Epithelial cell of proximal tubule (primary cell): ENCODE data around the gene SOD2. TPM values are rescaled to one million over a fixed set of nuclear protein-coding genes. Genes with fewer than 3 reads are reported as not detected.
"Not testable (repeated sequence)": the region's sequence is repeated elsewhere in the genome, so short reads cannot be mapped to it uniquely, and the experiment has no call there.

ENCODE experiments used
- DNase-seq: peaks from one replicate; pipeline ENCODE4 v3.0.0-alpha.2; 2011; ENCODE audit warnings: low read depth
- H3K4me3 ChIP-seq: 2 replicates; pipeline ENCODE4 v1.5.1; 2011; ENCODE audit warnings: low read depth, mild to moderate bottlenecking, low read length
- CTCF ChIP-seq: conservative IDR thresholded peaks from 2 replicates; pipeline ENCODE4 v1.5.1; 2012; ENCODE audit warnings: low read depth, mild to moderate bottlenecking, low read length
- total RNA-seq: library from RNA; depleted of rRNA; stranded (reverse); fragments of >200 nt; gene quantifications from 2 replicates; pipeline ENCODE4 v1.2.3, GENCODE V29; 2015

Gene SOD2
- total RNA-seq, result 91.4 and 93.9 TPM in 2 replicates

DNA sequence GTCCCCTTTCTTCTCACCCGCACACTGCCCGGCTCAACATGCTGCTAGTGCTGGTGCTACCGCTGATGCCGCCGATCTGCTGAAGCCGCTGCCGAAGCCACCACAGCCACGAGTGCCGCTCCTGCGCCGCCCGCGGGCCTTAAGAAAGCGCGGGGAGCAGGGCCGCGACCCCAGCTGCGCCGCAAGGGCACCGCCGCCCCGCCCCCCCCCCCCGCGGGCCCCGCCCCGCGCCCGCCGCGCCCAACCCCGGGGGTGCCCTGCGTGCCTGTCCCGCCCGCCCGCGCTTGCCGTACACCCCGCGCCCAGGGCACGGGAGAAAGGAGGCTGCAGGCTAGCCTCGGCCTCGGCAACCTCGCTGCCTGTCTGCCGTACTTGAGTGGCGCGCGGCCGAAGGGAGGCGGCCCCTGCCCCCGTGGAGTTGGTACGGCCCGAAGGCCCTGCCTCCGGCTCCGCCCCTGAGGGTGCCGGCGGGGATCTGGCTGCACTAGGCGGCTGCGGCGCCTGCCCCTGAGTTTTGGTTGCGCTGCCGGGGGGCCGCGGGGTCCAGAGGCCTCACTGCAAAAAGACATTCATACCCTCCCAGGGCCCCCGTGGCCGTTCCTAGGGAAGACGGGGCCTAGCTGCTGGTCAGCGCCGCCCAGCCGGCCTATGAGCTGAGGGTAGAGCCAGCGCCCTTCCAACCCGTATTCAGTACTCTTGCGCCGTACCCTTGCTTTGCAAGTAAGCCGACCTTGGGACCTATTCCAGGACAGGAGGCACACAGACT is at the start of gene SOD2:
TSS of gene SOD2 (minus strand) at position 114 of the 766 bp plus-strand sequence. CDS start at position 40, 74 bp downstream.
- H3K4me3 ChIP-seq, result peak within 1 kb of the TSS; percentile 72
- TF ChIP-seq CTCF, result no peak
- DNase-seq, result no peak

DNA sequence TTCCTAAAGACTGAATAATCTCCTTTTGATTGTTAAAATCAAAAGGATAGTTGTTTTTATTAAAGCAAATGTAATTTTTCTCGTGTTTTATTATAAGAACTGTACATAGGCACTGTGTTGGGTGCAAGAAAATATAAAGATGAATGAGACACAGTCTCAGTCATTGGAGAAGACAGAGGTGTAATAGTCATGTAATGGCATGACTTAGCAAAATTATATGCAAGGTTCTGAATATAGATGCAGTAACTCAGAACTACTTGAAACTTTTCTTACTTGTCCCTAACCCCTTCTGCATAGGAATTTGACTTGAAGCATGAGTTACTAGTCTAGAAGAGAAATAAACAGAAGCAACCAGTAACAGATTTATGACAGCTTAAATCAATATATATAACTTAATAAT is 49.1 kb upstream of the SOD2 start:
- H3K4me3 ChIP-seq, result no peak overlapping the region
- TF ChIP-seq CTCF, result no peak
- DNase-seq, result no peak

DNA sequence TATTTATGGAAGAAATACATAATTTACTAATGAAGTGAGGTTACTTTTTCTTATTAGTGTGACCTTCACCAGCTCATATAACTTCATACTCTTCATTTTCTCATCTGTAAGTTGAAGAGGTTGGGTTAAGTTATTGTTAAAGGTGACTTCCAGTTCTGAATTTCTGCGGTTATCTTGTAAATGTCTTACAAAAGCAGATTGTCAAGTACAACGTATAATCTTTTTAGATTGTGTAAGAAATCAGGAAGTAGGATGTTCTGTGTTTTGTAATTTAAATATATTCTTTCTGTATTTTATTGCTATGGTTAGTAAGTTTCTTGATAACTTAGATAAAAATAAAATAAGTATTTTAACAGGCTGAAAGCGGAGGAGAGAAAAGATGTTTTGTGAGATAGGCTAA is 46.3 kb upstream of the SOD2 start:
- no peak for TF ChIP-seq CTCF
- DNase-seq, result no peak
- no peak overlapping the region for H3K4me3 ChIP-seq

DNA sequence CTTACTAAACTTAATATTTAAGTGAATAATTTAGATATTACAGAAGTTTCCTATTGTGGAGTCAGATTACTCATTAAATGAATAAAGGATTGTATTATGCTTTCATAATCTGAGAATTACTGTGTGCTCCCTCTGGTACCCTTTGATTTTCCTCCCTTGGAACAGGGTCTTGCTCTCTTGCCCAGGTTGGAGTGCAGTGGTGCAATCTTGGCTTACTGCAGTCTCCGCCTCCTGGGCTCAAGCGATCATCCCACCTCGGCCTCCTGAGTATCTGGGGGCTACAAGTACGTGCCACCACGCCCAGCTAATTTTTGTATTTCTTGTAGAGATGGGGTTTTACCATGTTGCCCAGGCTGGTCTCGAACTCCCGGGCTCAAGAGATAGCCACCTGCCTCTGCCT is 43.9 kb upstream of the SOD2 start:
- H3K4me3 ChIP-seq, result no peak overlapping the region
- TF ChIP-seq CTCF, result no peak
- DNase-seq, result no peak

- H3K4me3 ChIP-seq, DNase-seq: not testable (repeated sequence)
These were observed 40.4 kb upstream of the SOD2 start for GRCh38 chr6:159733395-159733794.

DNA sequence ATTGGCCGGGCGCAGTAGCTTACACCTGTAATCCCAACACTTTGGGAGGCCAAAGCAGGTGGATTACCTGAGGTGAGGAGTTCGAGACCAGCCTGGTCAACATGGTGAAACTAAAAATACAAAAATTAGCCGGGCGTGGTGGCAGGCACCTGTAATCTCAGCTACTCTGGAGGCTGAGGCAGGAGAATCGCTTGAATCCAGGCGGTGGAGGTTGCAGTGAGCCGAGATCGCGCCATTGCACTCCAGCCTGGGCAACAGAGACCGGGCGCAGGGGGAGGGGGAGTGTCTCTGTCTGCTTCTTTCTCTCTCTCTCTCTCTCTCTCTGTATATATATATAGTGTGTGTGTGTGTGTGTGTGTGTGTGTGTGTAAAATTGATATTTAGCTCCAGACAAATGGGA is 39.5 kb upstream of the SOD2 start:
- DNase-seq, result not testable (repeated sequence)

GRCh38 chr6:159730332-159730676 is 37.3 kb upstream of the SOD2 start:
- no peak overlapping the region for H3K4me3 ChIP-seq
- DNase-seq, result no peak
- TF ChIP-seq CTCF, result no peak

More for the DNA sequence above, 39.5 kb upstream of the SOD2 start:
- H3K4me3 ChIP-seq, result not testable (repeated sequence)

- DNase-seq, result no peak
- TF ChIP-seq CTCF, result no peak
- peak overlapping the region; percentile 83 for H3K4me3 ChIP-seq
These were observed 36.7 kb upstream of the SOD2 start for GRCh38 chr6:159729598-159730331.
